Activated CD4-positive, alpha-beta T cell treated with anti-CD3 and anti-CD28 coated beads, Interleukin-10, Interleukin-2, amounts not matched to agents 100 ng/mL and 50 ng/mL, durations not matched to agents 16 hours and 8 hours (primary cell): ENCODE data around the gene MAPRE2.

Experiments used
- DNase-seq: peaks from one replicate; pipeline ENCODE4 v3.0.0-alpha.2; 2020

Gene MAPRE2

GRCh38 chr18:35189510-35189909 is 148.3 kb downstream of the MAPRE2 start:
- no peak for DNase-seq

- no peak for DNase-seq
Observed at GRCh38 chr18:35190948-35191697, 149.9 kb downstream of the MAPRE2 start.

GRCh38 chr18:35191698-35192025 is 150.4 kb downstream of the MAPRE2 start:
- no peak for DNase-seq

- no peak for DNase-seq
Observed at GRCh38 chr18:35192415-35192814, 151.2 kb downstream of the MAPRE2 start.
